GM21737 (cell line): Measurements from ENCODE around the gene TMEM198.

Experiments
- ATAC-seq: cut with Tn5 transposase; IDR thresholded peaks from one replicate; pipeline ENCODE4 v1.9.1; 2021; ENCODE audit warnings: mild to moderate bottlenecking, moderate library complexity; ENCODE audit not compliant: unreplicated experiment

The TMEM198 gene, protein sequence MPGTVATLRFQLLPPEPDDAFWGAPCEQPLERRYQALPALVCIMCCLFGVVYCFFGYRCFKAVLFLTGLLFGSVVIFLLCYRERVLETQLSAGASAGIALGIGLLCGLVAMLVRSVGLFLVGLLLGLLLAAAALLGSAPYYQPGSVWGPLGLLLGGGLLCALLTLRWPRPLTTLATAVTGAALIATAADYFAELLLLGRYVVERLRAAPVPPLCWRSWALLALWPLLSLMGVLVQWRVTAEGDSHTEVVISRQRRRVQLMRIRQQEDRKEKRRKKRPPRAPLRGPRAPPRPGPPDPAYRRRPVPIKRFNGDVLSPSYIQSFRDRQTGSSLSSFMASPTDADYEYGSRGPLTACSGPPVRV

GRCh38 chr2:219543596-219544358 lies at the start of gene TMEM198, which contains the start of gene CHPF:
TMEM198 (plus strand) TSS chr2:219544028; CDS start chr2:219544728, 700 bp downstream.
CHPF (minus strand) TSS chr2:219543809; CDS start chr2:219543538, 271 bp downstream.
- ATAC-seq, result peak; percentile 61

DNA sequence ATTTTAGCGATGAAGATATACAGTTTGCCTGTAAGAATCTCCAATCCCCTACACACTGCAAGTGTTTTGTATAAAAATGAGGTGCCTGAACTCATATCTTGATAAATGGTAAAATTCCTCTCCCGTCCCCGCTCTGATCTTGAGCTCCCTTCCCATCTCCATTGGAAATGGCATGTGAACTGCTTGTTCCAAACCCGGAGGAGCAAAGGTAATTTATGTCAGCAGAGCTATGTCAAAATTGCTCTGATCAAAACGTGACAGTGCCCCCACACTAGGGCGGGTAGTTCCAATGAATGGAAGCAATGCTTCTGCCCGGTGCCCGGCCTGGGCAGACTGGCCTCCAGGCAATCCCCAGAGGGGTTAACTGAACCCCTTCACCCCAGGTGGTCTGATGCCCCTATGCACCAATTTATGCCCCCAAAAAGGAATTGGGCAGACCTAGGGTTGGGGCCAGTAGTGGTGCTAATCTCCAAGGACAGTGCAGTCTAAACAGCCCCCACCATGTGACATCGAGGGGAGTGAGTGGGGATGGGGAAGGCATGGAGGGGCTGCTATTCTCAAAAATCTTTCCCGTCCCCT lies 48.8 kb upstream of the TMEM198 start:
- ATAC-seq, result no peak

DNA sequence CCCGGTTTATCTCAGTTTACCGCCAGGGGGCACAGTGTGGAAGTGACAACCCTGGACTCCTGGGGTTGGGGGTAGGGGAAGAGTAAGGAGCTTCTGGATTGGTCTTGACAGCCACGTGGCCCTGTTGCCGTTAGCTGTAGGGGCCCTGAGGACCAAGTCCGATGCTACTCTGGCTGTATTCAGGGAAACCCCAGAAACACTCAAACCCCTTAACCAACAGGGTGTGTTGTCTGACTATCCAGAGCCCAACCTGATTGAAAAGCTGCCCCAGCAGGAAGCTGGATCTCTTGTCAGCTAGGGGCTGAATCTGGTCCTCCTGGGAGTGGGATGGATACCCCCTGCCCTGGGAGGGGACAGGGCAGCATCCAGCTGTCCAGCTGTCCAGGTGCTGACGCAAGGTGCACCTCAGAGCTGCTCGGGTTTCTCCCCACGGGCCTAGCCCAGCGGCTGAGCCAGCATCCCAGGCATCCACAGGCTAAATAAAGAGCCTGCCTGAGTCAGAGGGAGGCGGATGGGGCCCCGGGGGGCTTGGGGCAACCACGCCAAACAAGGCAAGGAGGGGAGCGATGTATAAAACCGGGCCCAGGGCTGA lies 48.2 kb upstream of the TMEM198 start:
- ATAC-seq, result no peak

- ATAC-seq, result no peak
Measured at GRCh38 chr2:219496247-219496824, 47.5 kb upstream of the TMEM198 start.

GRCh38 chr2:219496825-219497494 lies 46.9 kb upstream of the TMEM198 start:
- ATAC-seq, result no peak

GRCh38 chr2:219497495-219498279 lies 46.1 kb upstream of the TMEM198 start:
- ATAC-seq, result no peak

- peak; percentile 93 for ATAC-seq
Measured at GRCh38 chr2:219498280-219499057, 45.4 kb upstream of the TMEM198 start, which contains the start of gene GMPPA. GMPPA (plus strand) TSS chr2:219498891; CDS start chr2:219499976, 1,085 bp downstream.

DNA sequence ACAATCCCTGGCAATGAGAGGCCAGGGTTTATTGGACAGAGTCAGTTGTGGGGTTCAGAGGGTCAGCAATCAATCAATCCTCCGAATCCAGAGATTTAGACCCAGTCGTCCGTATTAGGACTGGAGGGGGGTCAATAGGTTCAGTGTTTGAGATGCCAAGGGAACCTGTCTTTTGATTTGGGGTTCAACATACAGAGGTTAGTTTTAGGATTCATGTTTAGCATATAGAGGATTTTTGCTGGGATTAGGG lies 44.8 kb upstream of the TMEM198 start:
- no peak for ATAC-seq

- no peak for ATAC-seq
Measured at GRCh38 chr2:219499555-219499954, 44.3 kb upstream of the TMEM198 start.

GRCh38 chr2:219500135-219500534 lies 43.7 kb upstream of the TMEM198 start:
- no peak for ATAC-seq

DNA sequence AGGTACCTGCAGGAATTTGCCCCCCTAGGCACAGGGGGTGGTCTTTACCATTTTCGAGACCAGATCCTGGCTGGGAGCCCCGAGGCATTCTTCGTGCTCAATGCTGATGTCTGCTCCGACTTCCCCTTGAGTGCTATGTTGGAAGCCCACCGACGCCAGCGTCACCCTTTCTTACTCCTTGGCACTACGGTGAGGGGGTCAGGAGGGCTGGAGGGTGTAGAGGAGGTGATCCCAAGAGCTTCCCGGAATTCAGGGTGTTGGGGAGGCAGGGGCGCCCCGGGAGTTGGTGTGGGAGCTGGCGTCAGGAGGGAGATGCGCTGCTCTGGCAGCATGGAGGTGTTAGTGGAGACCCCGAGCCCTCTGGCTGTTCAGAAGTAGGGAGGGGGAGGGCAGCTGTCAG lies 42.0 kb upstream of the TMEM198 start:
- no peak for ATAC-seq

DNA sequence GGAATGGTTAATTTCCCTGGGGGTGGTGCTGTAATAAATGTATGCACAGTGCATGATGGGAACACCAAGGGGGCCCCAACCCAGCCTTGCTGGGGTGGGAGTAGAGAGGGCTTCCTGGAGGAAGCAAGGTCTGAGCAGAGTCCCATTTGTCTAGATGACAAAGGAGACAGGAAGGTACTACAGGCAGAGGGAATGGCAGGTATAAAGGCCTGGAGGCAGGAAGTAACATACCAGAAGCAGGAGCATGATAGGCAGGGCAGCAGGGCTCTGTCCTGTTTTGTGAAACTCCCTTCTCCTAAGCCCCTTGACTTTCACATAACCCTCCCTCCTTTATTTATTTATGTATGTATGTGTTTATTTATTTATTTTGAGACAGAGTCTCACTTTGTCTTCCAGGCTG lies 41.2 kb upstream of the TMEM198 start:
- ATAC-seq, result no peak

DNA sequence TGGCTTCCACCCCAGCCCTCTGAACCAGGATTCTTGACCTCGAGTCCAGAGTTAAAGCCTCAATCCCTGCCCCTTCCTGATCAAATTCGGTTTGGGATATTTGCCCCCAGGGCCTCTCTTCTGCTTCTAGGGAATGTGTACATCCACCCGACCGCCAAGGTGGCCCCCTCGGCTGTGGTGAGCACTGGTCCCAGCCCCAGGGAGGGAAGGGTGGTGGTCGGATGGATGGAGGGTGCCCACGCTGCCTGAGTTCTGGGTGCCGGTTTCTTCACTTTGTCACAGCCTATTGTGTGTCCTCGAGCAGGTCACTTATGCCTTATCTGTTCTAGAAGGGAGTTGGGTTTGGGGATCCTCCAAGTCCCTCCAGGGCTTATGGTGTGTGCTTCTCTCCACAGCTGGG lies 38.2 kb upstream of the TMEM198 start:
- no peak for ATAC-seq

DNA sequence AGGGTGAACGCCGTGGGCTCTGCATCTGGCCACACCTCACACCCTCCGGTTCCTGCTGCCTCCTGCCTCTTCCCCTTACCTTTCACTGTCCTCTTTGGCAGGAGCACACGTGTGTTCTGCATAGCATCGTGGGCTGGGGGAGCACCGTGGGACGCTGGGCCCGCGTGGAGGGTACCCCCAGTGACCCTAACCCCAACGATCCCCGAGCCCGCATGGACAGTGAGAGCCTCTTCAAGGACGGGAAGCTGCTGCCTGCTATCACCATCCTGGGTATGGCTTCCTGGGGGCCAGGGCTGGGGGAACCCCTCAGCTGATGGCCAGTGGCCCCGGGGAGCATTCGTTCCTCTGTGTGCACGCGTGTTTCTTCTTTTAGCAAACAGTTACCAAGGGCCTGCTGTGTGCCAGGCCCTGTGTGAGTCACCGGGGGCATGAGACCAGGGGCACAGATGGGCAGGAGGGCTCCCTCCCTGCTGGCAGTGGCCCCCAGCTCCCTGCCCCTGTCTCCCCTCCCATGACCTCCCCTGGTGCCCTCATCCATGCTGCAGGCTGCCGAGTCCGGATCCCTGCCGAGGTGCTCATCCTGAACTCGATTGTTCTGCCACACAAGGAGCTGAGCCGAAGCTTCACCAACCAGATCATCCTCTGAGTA lies 37.6 kb upstream of the TMEM198 start:
- no peak for ATAC-seq

DNA sequence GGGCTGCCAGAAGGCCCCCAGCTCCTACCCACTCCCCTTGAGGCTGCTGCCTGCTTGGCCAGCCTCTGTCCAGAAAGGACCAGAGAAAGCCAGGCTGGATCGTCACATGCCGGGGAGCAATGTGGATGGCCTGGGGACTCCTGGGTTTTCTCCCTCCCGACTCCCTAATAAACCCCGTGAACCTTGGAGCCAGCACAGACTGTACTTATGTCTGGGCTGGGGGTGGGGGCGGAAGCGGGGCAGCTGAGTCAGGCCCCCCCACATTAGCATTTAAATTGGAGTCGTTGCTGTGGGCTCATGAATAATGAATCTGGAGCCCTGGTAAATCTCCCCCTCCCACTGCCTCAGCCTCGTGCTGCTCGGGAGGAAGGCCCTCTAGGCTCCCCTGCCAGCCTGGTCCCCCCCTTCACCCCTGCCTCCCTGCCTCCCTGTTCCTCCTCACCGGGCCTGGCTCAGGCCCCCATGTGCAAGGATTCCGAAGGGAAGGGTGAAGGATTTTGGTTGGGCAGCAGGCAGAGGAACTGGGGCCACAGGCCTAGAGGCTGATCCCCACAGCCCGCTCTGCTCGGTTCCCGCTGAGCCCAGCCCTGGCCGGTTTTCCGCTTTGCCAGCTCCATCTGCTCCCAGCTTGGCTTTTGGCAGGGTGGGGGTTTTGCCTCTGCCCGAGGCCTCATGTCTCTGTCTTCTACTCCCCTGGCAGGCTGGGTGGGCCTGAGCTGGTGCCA lies 36.9 kb upstream of the TMEM198 start:
- ATAC-seq, result no peak

DNA sequence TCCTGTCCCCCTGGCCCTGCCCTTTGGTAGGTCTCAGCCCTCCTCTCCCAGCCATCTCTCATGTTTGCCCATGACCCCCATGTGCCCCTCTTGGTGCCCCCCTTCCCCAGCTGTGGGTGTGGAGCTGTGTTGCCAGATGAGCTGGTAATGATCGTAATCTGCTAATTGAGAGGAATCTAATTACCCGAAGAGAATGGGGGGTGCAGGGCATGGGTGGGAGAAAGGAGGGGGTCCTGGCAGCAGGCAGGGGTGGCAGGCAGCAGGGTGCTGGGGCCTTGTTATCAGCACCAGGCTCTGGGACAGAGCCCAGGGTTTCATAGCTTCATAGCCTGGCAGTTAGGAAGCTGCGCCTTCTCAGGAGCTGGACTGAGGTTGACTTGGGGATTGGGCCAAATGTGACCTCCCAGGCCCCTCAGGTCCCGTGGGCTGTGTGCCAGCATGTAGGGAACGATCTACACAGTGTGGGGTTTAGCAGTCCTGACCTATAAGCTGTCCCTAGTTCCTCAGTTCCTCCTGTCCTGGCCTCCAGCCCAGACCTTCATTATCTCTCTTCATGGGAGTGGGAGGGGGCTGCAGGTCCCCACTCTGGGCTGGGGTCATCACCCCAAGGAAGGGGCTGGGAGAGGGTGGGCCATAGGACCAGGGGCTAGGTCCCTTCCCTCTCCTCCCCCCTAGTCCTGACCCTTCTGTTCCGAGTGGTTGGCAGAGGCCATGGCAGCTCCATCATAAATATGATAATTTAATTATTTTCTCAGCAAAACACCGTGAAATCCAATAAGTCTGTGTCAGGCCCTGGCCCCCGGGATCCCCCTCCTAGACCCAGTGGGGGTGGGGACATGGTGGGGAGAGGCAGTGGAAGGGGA lies 36.0 kb upstream of the TMEM198 start:
- no peak for ATAC-seq

DNA sequence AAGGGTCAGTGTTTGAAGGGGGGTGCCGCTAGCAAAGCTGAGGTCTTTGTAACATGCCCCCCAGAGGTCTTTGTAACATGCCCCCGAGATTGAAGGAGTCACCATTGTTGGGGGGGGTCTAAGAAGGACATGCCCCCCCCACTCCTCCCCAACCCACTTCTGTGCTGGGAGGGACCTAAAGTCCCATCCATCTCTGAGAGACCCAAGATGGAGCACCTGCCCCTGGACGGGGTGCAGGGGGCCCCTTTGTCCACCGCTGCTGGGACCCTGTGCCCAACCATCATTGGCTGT lies 35.4 kb upstream of the TMEM198 start:
- no peak for ATAC-seq
